ENCODE results near the gene B3GALT5. TPM values are rescaled to one million over a fixed set of nuclear protein-coding genes. Genes with fewer than 3 reads are reported as not detected.
A peak's percentile ranks its signal among the peaks of the same experiment; 100 is the strongest.
"Not testable (repeated sequence)": the region's sequence is repeated elsewhere in the genome, so short reads cannot be mapped to it uniquely, and the experiment has no call there.

B3GALT5 gene
- total RNA-seq, 2 donors from 2014 or later: 0.05 to 0.06 TPM

- intact Hi-C loops (cut with DNase I): no loop called here
- ATAC-seq (no peak), DNase-seq (no peak)
These were observed 69.1 kb downstream of the B3GALT5 start for GRCh38 chr21:39681845-39682244.

- intact Hi-C loops (cut with DNase I): no loop called here
- ATAC-seq: no peak
- no peak for DNase-seq
These were observed 72.5 kb downstream of the B3GALT5 start for GRCh38 chr21:39685236-39685635.

- ATAC-seq: no peak
- intact Hi-C loops (cut with DNase I): no loop called here
- no peak for DNase-seq
These were observed 73.3 kb downstream of the B3GALT5 start for GRCh38 chr21:39685991-39686390.

- intact Hi-C loops (cut with DNase I): no loop called here
These were observed 74.1 kb downstream of the B3GALT5 start for GRCh38 chr21:39686646-39687468.

GRCh38 chr21:39688010-39688409 lies 75.3 kb downstream of the B3GALT5 start:
- ATAC-seq (no peak), DNase-seq (no peak)
- intact Hi-C loops (cut with DNase I): no loop called here

More at GRCh38 chr21:39686646-39687468, 74.1 kb downstream of the B3GALT5 start:
- no peak for DNase-seq
- ATAC-seq: no peak

GRCh38 chr21:39689860-39690259 lies 77.1 kb downstream of the B3GALT5 start:
- ATAC-seq; DNase-seq; intact Hi-C loops (cut with DNase I): not testable (repeated sequence)

- intact Hi-C loops (cut with DNase I): no loop called here
- DNase-seq: no peak
- no peak for ATAC-seq
These were observed 77.7 kb downstream of the B3GALT5 start for GRCh38 chr21:39690454-39690853.

GRCh38 chr21:39694750-39695149 lies 82.0 kb downstream of the B3GALT5 start:
- intact Hi-C loops (cut with DNase I): no loop called here
- no peak for ATAC-seq

GRCh38 chr21:39696196-39696595 lies 83.5 kb downstream of the B3GALT5 start:
- DNase-seq: no peak
- no peak for ATAC-seq
- intact Hi-C loops (cut with DNase I): no loop called here

More at GRCh38 chr21:39694750-39695149, 82.0 kb downstream of the B3GALT5 start:
- DNase-seq: no peak

- ATAC-seq: no peak
- no peak for DNase-seq
- intact Hi-C loops (cut with DNase I): no loop called here
These were observed 83.9 kb downstream of the B3GALT5 start for GRCh38 chr21:39696618-39697017.

GRCh38 chr21:39700318-39700717 lies 87.6 kb downstream of the B3GALT5 start:
- ATAC-seq (no peak), DNase-seq (no peak)
- intact Hi-C loops (cut with DNase I): no loop called here

- DNase-seq (no peak), ATAC-seq (no peak)
- intact Hi-C loops (cut with DNase I): no loop called here
These were observed 90.8 kb downstream of the B3GALT5 start for GRCh38 chr21:39703578-39703977.

- intact Hi-C loops (cut with DNase I): no loop called here
- ATAC-seq (no peak), DNase-seq (no peak)
These were observed 93.1 kb downstream of the B3GALT5 start for GRCh38 chr21:39705849-39706248.

GRCh38 chr21:39707316-39707715 lies 94.6 kb downstream of the B3GALT5 start:
- DNase-seq (no peak), ATAC-seq (no peak)
- intact Hi-C loops (cut with DNase I): no loop called here

GRCh38 chr21:39710866-39711265 lies 98.1 kb downstream of the B3GALT5 start:
- ATAC-seq: no peak
- intact Hi-C loops (cut with DNase I): no loop called here

GRCh38 chr21:39712273-39712672 lies 99.5 kb downstream of the B3GALT5 start:
- intact Hi-C loops (cut with DNase I): no loop called here
- no peak for DNase-seq
- ATAC-seq: no peak

More at GRCh38 chr21:39710866-39711265, 98.1 kb downstream of the B3GALT5 start:
- DNase-seq: no peak

GRCh38 chr21:39712976-39713375 lies 100.2 kb downstream of the B3GALT5 start:
- ATAC-seq (no peak), DNase-seq (no peak)
- intact Hi-C loops (cut with DNase I): no loop called here

- ATAC-seq: peak in 1 of 2 donors; percentile 76
- DNase-seq: peak; percentile 34
- intact Hi-C loops (cut with DNase I): no loop called here
These were observed 101.2 kb downstream of the B3GALT5 start for GRCh38 chr21:39713905-39714304.

GRCh38 chr21:39714331-39714730 lies 101.6 kb downstream of the B3GALT5 start:
- DNase-seq (no peak), ATAC-seq (no peak)
- intact Hi-C loops (cut with DNase I): no loop called here

GRCh38 chr21:39715804-39716397 lies 103.2 kb downstream of the B3GALT5 start:
- intact Hi-C loops (cut with DNase I): loop anchor here (1.0 to 2.0 kb wide), 2 partner anchors 197 kb away; no protein-coding TSS in a partner anchor
- DNase-seq (peak; percentile 63), ATAC-seq (peak; percentile 15 to 38)

Measured in left cardiac atrium (tissue), 4 donors.